HG03103 (cell line): ENCODE measurements around the gene ACSS1.
"Not testable (repeated sequence)": the region's sequence is repeated elsewhere in the genome, so short reads cannot be mapped to it uniquely, and the experiment has no call there.

Experiments used
- ATAC-seq: cut with Tn5 transposase; IDR thresholded peaks from one replicate; pipeline ENCODE4 v1.9.1; 2021; ENCODE audit warnings: low read depth; ENCODE audit not compliant: unreplicated experiment

Gene ACSS1

GRCh38 chr20:25015986-25016385 is 42.0 kb downstream of the ACSS1 start:
- no peak for ATAC-seq

GRCh38 chr20:25014816-25015215 is 43.1 kb downstream of the ACSS1 start:
- no peak for ATAC-seq

- ATAC-seq, result no peak
Observed at GRCh38 chr20:25013478-25014380, 44.2 kb downstream of the ACSS1 start.

GRCh38 chr20:25012616-25013189 is 45.2 kb downstream of the ACSS1 start:
- no peak for ATAC-seq

GRCh38 chr20:25011831-25012241 is 46.1 kb downstream of the ACSS1 start:
- no peak for ATAC-seq

- ATAC-seq, result no peak
Observed at GRCh38 chr20:25011261-25011660, 46.7 kb downstream of the ACSS1 start.

GRCh38 chr20:25009218-25010145 is 48.5 kb downstream of the ACSS1 start:
- no peak for ATAC-seq

- no peak for ATAC-seq
Observed at GRCh38 chr20:25008388-25009217, 49.3 kb downstream of the ACSS1 start.

GRCh38 chr20:25007491-25008305 is 50.2 kb downstream of the ACSS1 start:
- ATAC-seq, result no peak

GRCh38 chr20:25006431-25007167 is 51.3 kb downstream of the ACSS1 start:
- no peak for ATAC-seq

- ATAC-seq, result no peak
Observed at GRCh38 chr20:25005661-25006060, 52.3 kb downstream of the ACSS1 start.

- ATAC-seq, result no peak
Observed at GRCh38 chr20:25005220-25005619, 52.7 kb downstream of the ACSS1 start.

GRCh38 chr20:25003002-25003401 is 54.9 kb downstream of the ACSS1 start:
- ATAC-seq, result no peak

- not testable (repeated sequence) for ATAC-seq
Observed at GRCh38 chr20:25001323-25001722, 56.6 kb downstream of the ACSS1 start.

GRCh38 chr20:25000268-25000801 is 57.6 kb downstream of the ACSS1 start:
- ATAC-seq, result no peak

- no peak for ATAC-seq
Observed at GRCh38 chr20:24999568-24999967, 58.4 kb downstream of the ACSS1 start.

GRCh38 chr20:24998631-24999445 is 59.1 kb downstream of the ACSS1 start:
- no peak for ATAC-seq
